ENCODE data around the gene LSAMP. TPM values are rescaled to one million over a fixed set of nuclear protein-coding genes. Genes with fewer than 3 reads are reported as not detected.

LSAMP gene
- total RNA-seq, 1 experiment from 2014 or later: 10.1 TPM

DNA sequence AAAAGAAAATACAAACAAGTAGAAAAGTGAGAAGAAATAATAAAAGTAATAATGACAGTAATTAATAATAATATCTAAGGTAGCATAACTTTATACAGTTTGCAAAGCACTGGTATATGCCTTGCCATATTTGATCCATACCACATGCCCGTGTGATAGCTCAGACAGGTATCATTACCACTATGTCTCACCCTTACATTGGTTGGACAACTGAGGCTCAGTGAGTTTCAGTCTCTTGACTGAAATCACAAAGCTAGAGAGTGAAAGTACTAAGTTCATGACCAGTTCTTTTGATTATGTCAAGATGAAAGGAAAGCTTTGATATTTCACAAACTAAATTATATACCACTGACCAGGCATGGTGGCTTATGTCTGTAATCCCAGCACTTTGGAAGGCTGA is 413.1 kb downstream of the LSAMP start:
- TF ChIP-seq, protein P1, sequence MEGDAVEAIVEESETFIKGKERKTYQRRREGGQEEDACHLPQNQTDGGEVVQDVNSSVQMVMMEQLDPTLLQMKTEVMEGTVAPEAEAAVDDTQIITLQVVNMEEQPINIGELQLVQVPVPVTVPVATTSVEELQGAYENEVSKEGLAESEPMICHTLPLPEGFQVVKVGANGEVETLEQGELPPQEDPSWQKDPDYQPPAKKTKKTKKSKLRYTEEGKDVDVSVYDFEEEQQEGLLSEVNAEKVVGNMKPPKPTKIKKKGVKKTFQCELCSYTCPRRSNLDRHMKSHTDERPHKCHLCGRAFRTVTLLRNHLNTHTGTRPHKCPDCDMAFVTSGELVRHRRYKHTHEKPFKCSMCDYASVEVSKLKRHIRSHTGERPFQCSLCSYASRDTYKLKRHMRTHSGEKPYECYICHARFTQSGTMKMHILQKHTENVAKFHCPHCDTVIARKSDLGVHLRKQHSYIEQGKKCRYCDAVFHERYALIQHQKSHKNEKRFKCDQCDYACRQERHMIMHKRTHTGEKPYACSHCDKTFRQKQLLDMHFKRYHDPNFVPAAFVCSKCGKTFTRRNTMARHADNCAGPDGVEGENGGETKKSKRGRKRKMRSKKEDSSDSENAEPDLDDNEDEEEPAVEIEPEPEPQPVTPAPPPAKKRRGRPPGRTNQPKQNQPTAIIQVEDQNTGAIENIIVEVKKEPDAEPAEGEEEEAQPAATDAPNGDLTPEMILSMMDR (conservative IDR thresholded peaks at IDR 0.05; ENCODE audit: low read depth, low read length): no peak
- no peak for TF ChIP-seq EZH2 (IDR thresholded peaks at IDR 0.05; ENCODE audit: borderline replicate concordance, low read depth, low read length, poor library complexity, severe bottlenecking)
- H3K27me3 ChIP-seq (replicated peaks; ENCODE audit: insufficient read depth, low read depth, low read length, poor library complexity): no peaks in the 10 kb centered on the region
- POLR2A ChIA-PET (ENCODE audit: low non-redundant PET): no interaction called here
- H3K4me3 ChIP-seq (ENCODE audit: low read depth, low read length, poor library complexity, severe bottlenecking): no peak overlapping the region
- peaks cover 18% of the 10 kb centered on the region for H3K4me1 ChIP-seq (ENCODE audit: insufficient read depth, low read length, poor library complexity, severe bottlenecking)
- DNase-seq (ENCODE audit: low spot score): no peak
- H3K36me3 ChIP-seq (ENCODE audit: insufficient read depth, low read length, poor library complexity, severe bottlenecking): no peaks in the 10 kb centered on the region
- no peak overlapping the region for H3K27ac ChIP-seq (ENCODE audit: low read depth, low read length, poor library complexity, severe bottlenecking)
- CTCF ChIA-PET: no interaction called here
- H3K9me3 ChIP-seq (ENCODE audit: low read depth, low read length, poor library complexity, severe bottlenecking): no peaks in the 10 kb centered on the region
- intact Hi-C loops (cut with micrococcal nuclease; ENCODE audit: unreplicated experiment): no loop called here
- BruUV-seq (replicated peaks): no TSS peak

DNA sequence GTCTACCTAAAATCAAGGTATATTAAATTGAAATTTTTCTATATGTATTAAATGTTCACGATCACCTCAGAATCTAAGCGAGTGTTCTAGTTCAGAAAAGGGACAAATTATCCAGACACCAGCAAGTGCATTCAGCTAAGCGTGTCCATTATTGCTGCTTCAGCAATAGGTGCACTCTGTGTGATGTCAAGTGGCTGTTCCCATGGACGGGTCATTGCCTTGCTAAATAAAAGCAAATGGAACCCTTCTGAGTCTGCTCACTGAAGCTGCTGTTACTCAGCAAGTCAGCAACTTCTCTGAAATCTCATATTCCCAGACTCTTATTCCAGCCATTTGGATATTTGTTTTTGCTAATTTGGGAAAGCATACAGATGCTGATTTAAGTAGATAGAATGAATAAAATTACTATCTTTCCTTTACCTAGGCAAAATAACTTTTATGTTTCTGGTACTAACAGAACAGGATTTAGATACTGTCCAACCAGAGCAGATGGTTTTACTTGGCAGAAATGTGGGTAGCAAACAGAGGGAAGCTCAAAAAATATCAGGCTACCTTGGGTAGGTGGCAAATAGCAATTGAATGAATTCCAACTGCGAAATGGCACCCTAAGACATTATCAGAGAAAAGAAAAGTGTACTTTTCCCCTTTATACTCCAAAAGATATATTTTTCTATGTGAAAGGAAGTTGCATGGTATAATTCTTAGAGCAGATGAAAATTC is 415.0 kb downstream of the LSAMP start:
- Histone ChIP-seq H3K4me3 (ENCODE audit: low read depth, low read length, poor library complexity, severe bottlenecking) (no peak overlapping the region), H3K36me3 (ENCODE audit: insufficient read depth, low read length, poor library complexity, severe bottlenecking) (no peaks in the 10 kb centered on the region), H3K4me1 (ENCODE audit: insufficient read depth, low read length, poor library complexity, severe bottlenecking) (peaks cover 19% of the 10 kb centered on the region), H3K9me3 (ENCODE audit: low read depth, low read length, poor library complexity, severe bottlenecking) (no peaks in the 10 kb centered on the region), H3K27me3 (replicated peaks; ENCODE audit: insufficient read depth, low read depth, low read length, poor library complexity) (no peaks in the 10 kb centered on the region), H3K27ac (ENCODE audit: low read depth, low read length, poor library complexity, severe bottlenecking) (no peak overlapping the region)
- POLR2A ChIA-PET (ENCODE audit: low non-redundant PET): no interaction called here
- no peak for DNase-seq (ENCODE audit: low spot score)
- BruUV-seq (replicated peaks): no TSS peak
- TF ChIP-seq EZH2 (IDR thresholded peaks at IDR 0.05; ENCODE audit: borderline replicate concordance, low read depth, low read length, poor library complexity, severe bottlenecking): no peak
- TF ChIP-seq, protein P1 (conservative IDR thresholded peaks at IDR 0.05; ENCODE audit: low read depth, low read length): no peak
- CTCF ChIA-PET: no interaction called here
- intact Hi-C loops (cut with micrococcal nuclease; ENCODE audit: unreplicated experiment): no loop called here

DNA sequence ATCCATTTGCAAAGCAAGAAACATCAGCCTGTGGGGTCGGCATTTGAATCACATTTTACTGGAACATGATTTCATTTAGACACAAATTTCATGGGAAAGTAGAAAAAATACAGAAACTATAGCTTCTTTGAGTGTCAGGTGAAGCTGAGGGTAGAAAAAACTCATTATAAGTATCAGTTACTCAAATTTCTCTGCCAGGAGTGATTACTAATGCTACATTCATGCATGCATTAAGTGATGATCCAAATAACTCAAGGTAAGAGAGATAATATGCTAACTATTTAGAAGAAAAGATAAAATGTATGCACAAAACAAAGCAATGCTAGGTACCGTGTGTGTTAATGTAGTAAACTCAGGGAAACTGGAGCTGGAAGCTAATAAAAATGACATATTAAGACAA is 416.0 kb downstream of the LSAMP start:
- Histone ChIP-seq H3K27ac (ENCODE audit: low read depth, low read length, poor library complexity, severe bottlenecking) (no peak overlapping the region), H3K4me3 (ENCODE audit: low read depth, low read length, poor library complexity, severe bottlenecking) (no peak overlapping the region), H3K9me3 (ENCODE audit: low read depth, low read length, poor library complexity, severe bottlenecking) (no peaks in the 10 kb centered on the region), H3K4me1 (ENCODE audit: insufficient read depth, low read length, poor library complexity, severe bottlenecking) (peaks cover 10% of the 10 kb centered on the region), H3K36me3 (ENCODE audit: insufficient read depth, low read length, poor library complexity, severe bottlenecking) (no peaks in the 10 kb centered on the region), H3K27me3 (replicated peaks; ENCODE audit: insufficient read depth, low read depth, low read length, poor library complexity) (no peaks in the 10 kb centered on the region)
- no TSS peak for BruUV-seq (replicated peaks)
- ChIA-PET POLR2A (ENCODE audit: low non-redundant PET) (no interaction called here), CTCF (no interaction called here)
- DNase-seq (ENCODE audit: low spot score): no peak
- TF ChIP-seq, protein P1 (conservative IDR thresholded peaks at IDR 0.05; ENCODE audit: low read depth, low read length): no peak
- no peak for TF ChIP-seq EZH2 (IDR thresholded peaks at IDR 0.05; ENCODE audit: borderline replicate concordance, low read depth, low read length, poor library complexity, severe bottlenecking)
- intact Hi-C loops (cut with micrococcal nuclease; ENCODE audit: unreplicated experiment): no loop called here

All from A673 (cell line).